HepG2 (cell line): ENCODE measurements around the gene GALNT12. TPM values are rescaled to one million over a fixed set of nuclear protein-coding genes. Genes with fewer than 3 reads are reported as not detected.

Source experiments
- ATAC-seq: fragments of 200-7000 bp; cut with Tn5 transposase; 3 replicates; pipeline ENCODE4 v1.9.1; 2020; ENCODE audit warnings: mild to moderate bottlenecking, moderate library complexity
- BruUV-seq: library from RNA; stranded (reverse); fragments of 400-500 nt; replicated peaks from 2 replicates; lab custom pipeline; 2021; lab: Mats Ljungman, UMichigan
- CTCF ChIA-PET: fragments of 300-600 bp; formaldehyde crosslinking; extraction: SDS; loops from one replicate; lab custom pipeline; 2021; ENCODE audit warnings: low total read pairs, inconsistent platforms, low intra/inter-chr PET ratio; lab: Yijun Ruan, JAX
- POLR2A ChIA-PET: fragments of 350-600 bp; sonication (Branson Sonifier 250); formaldehyde crosslinking; loops from one replicate; lab custom pipeline; 2020; ENCODE audit warnings: antibody characterized with exemption, inconsistent platforms; lab: Yijun Ruan, JAX
- DNase-seq: peaks from one replicate; pipeline ENCODE4 v3.0.0-alpha.2; 2015; ENCODE audit warnings: low spot score
- FAIRE-seq: peaks from 3 replicates; lab custom pipeline; 2011; peaks lifted over from hg19 to GRCh38; lab: Jason Lieb, UNC
- H2AFZ ChIP-seq: one replicate; pipeline ENCODE4 v1.6.1; 2011; ENCODE audit warnings: low read length, inconsistent platforms
- H3K27ac ChIP-seq: fragments of 300-600 bp; 3 replicates; pipeline ENCODE4 v1.8.0; 2011; ENCODE audit warnings: mixed run types, mild to moderate bottlenecking, mixed read lengths, low read length, inconsistent platforms; ENCODE audit not compliant: insufficient read depth; ENCODE audit errors: extremely low read length
- H3K27me3 ChIP-seq, 2 experiments: fragments of 200-600 bp in 1 of 2; 2 replicates in 1 of 2; 3 replicates in 1 of 2; pipeline versions ENCODE4 v1.6.0 to v1.8.0; 2011; ENCODE audit warnings: low read length in 2 of 2, mild to moderate bottlenecking in 2 of 2, moderate library complexity in 2 of 2, inconsistent platforms in 1 of 2; ENCODE audit not compliant: insufficient read depth in 2 of 2, control insufficient read depth in 1 of 2
- H3K36me3 ChIP-seq, 2 experiments: fragments of 200-600 bp in 1 of 2; replicated peaks in 1 of 2; 2 replicates in 1 of 2; 3 replicates in 1 of 2; pipeline versions ENCODE4 v1.5.1 to v1.8.0; 2011; ENCODE audit warnings: low read length in 2 of 2, inconsistent platforms in 1 of 2; ENCODE audit not compliant: insufficient read depth in 2 of 2, control insufficient read depth in 1 of 2
- H3K4me1 ChIP-seq: 2 replicates; pipeline ENCODE4 v1.5.1; 2012; ENCODE audit warnings: low read length, inconsistent platforms; ENCODE audit not compliant: insufficient read depth
- H3K4me2 ChIP-seq: 2 replicates; pipeline ENCODE4 v1.6.0; 2011; ENCODE audit warnings: low read depth, low read length, inconsistent platforms
- H3K4me3 ChIP-seq, 3 experiments: fragments of 200-600 bp in 1 of 3; sonication (generic), shearing (Covaris generic) in 1 of 3; replicated peaks in 1 of 3; 2 replicates each; pipeline ENCODE4 v1.5.1; 2011 to 2016; ENCODE audit warnings: low read length in 3 of 3, inconsistent platforms in 2 of 3, low read depth in 2 of 3, mild to moderate bottlenecking in 2 of 3, control low read depth in 1 of 3, mixed read lengths in 1 of 3; ENCODE audit not compliant: insufficient read depth in 1 of 3
- H3K79me2 ChIP-seq: one replicate; pipeline ENCODE4 v1.6.1; 2011; ENCODE audit warnings: low read length, inconsistent platforms; ENCODE audit not compliant: insufficient read depth
- H3K9ac ChIP-seq: 2 replicates; pipeline ENCODE4 v1.6.0; 2011; ENCODE audit warnings: mild to moderate bottlenecking, low read depth, low read length, inconsistent platforms; ENCODE audit not compliant: insufficient read depth
- H3K9me3 ChIP-seq: 2 replicates; pipeline ENCODE4 v1.5.1; 2012; ENCODE audit warnings: mild to moderate bottlenecking, low read length
- H4K20me1 ChIP-seq: 2 replicates; pipeline ENCODE4 v1.6.0; 2011; ENCODE audit warnings: inconsistent platforms, mild to moderate bottlenecking, low read length, moderate library complexity; ENCODE audit not compliant: insufficient read depth
- CBX2 ChIP-seq, 2 experiments: fragments of 200-600 bp in 1 of 2; sonication (generic); formaldehyde crosslinking in 1 of 2; IDR thresholded peaks; 2 replicates each; pipeline versions ENCODE4 v1.7.0 to v1.8.1; 2018 to 2022; ENCODE audit warnings: low read depth in 2 of 2, low read length in 1 of 2, mild to moderate bottlenecking in 1 of 2, missing genetic modification reagents in 1 of 2
- CBX5 ChIP-seq: sonication (generic); formaldehyde crosslinking; IDR thresholded peaks from 2 replicates; pipeline ENCODE4 v1.4.0; 2020; ENCODE audit warnings: missing genetic modification reagents, borderline replicate concordance
- EED ChIP-seq: sonication (generic); formaldehyde crosslinking; IDR thresholded peaks from 2 replicates; pipeline ENCODE4 v1.5.0; 2020; ENCODE audit warnings: mild to moderate bottlenecking, missing genetic modification reagents
- HDAC1 ChIP-seq: sonication (generic); formaldehyde crosslinking; IDR thresholded peaks from 2 replicates; pipeline ENCODE4 v1.5.1; 2020; ENCODE audit warnings: mild to moderate bottlenecking, missing genetic modification reagents
- KLF13 ChIP-seq: sonication (generic); formaldehyde crosslinking; IDR thresholded peaks from 2 replicates; pipeline ENCODE4 v1.4.0; 2020; ENCODE audit warnings: mild to moderate bottlenecking, missing genetic modification reagents
- NFE2 ChIP-seq: sonication (generic); formaldehyde crosslinking; IDR thresholded peaks from 2 replicates; pipeline ENCODE4 v1.4.0; 2020; ENCODE audit warnings: missing genetic modification reagents
- PCBP1 ChIP-seq: fragments of 200-400 bp; formaldehyde crosslinking; IDR thresholded peaks from 2 replicates; pipeline ENCODE4 v1.6.1; 2017; ENCODE audit warnings: mild to moderate bottlenecking, low read depth, low read length, borderline replicate concordance
- SP1 ChIP-seq, 2 experiments: fragments of 450-650 bp in 1 of 2; sonication (generic) in 1 of 2; formaldehyde crosslinking in 1 of 2; IDR thresholded peaks; 2 replicates each; pipeline versions ENCODE4 v1.4.0 to v1.6.1; 2016 to 2020; ENCODE audit warnings: missing genetic modification reagents in 1 of 2
- SRSF9 ChIP-seq: fragments of 200-400 bp; formaldehyde crosslinking; IDR thresholded peaks from 2 replicates; pipeline ENCODE4 v1.6.1; 2018; ENCODE audit warnings: borderline replicate concordance, mild to moderate bottlenecking, low read depth, low read length; ENCODE audit not compliant: insufficient read depth, poor library complexity, severe bottlenecking
- XBP1 ChIP-seq: sonication (generic); formaldehyde crosslinking; IDR thresholded peaks from 2 replicates; pipeline ENCODE4 v1.5.0; 2020; ENCODE audit warnings: missing genetic modification reagents
- ZNF234 ChIP-seq: sonication (generic); formaldehyde crosslinking; conservative IDR thresholded peaks from 2 replicates; pipeline ENCODE4 v1.5.1; 2020; ENCODE audit warnings: mild to moderate bottlenecking, missing genetic modification reagents
- ZNF883 ChIP-seq: sonication (generic); formaldehyde crosslinking; IDR thresholded peaks from 2 replicates; pipeline ENCODE4 v1.5.1; 2020; ENCODE audit warnings: mild to moderate bottlenecking, missing genetic modification reagents; ENCODE audit errors: not compliant biosample characterization
- WGBS: methylation state at CpG from one replicate; pipeline ENCODE4 v1.1.6; 2017; ENCODE audit warnings: low lambda C conversion rate; 5-methylcytosine and 5-hydroxymethylcytosine counted together
- in situ Hi-C: cut with HindIII; loops from 2 replicates; pipeline ENCODE4 v1.10.0; 2017; ENCODE audit warnings: low pct_unique_long_range_greater_than_20kb; ENCODE audit not compliant: extremely low pct_ligation_motif_present
- intact Hi-C: fragments of 100-400 bp; cut with micrococcal nuclease; formaldehyde crosslinking; loops from one replicate; pipeline ENCODE4 v1.10.0; 2022; ENCODE audit not compliant: unreplicated experiment
- polyA plus RNA-seq, 8 experiments: library from polyadenylated mRNA; depleted of rRNA in 3 of 8; stranded (reverse) in 7 of 8; unstranded in 1 of 8; fragments of >200 nt; fragmentation: Illumina TruSeq in 4 of 8; extraction: Trizol in 4 of 8; gene quantifications; 2 replicates each; pipeline versions ENCODE4 v1.2.1 to v1.2.3, GENCODE V29; 2011 to 2016; ENCODE audit warnings: low read depth in 4 of 8, missing spikeins in 1 of 8, mixed read lengths in 1 of 8; ENCODE audit not compliant: insufficient read depth in 1 of 8
- total RNA-seq, 5 experiments: library from RNA; depleted of rRNA; stranded (reverse); fragments of >200 nt; fragmentation: Illumina TruSeq; extraction: Trizol; gene quantifications; 2 replicates each; pipeline ENCODE4 v1.2.3, GENCODE V29; 2016; ENCODE audit warnings: low read depth in 1 of 5
- TF ChIP-seq, protein P1 (sequence below): sonication (generic); IDR thresholded peaks from 2 replicates; pipeline ENCODE4 v1.6.1; 2016; ENCODE audit warnings: low read depth, borderline replicate concordance
- TF ChIP-seq, protein P2 (sequence below): sonication (generic); formaldehyde crosslinking; IDR thresholded peaks from 2 replicates; pipeline ENCODE4 v1.8.1; 2022; ENCODE audit warnings: low read depth, mild to moderate bottlenecking, missing genetic modification reagents
- TF ChIP-seq, protein P3 (sequence below): sonication (generic); formaldehyde crosslinking; conservative IDR thresholded peaks from 2 replicates; pipeline ENCODE4 v1.5.0; 2020; ENCODE audit warnings: missing genetic modification reagents
- TF ChIP-seq, protein P4 (sequence below): sonication (generic); formaldehyde crosslinking; IDR thresholded peaks from 2 replicates; pipeline ENCODE4 v1.5.1; 2020; ENCODE audit warnings: mild to moderate bottlenecking, moderate library complexity, missing genetic modification reagents

The GALNT12 gene
- total and polyA plus RNA-seq, 2 of the 13 experiments (the other 11 are each of a cell fraction or from before 2014, with no cell fraction given), result 0.07 TPM; not detected in 1

DNA sequence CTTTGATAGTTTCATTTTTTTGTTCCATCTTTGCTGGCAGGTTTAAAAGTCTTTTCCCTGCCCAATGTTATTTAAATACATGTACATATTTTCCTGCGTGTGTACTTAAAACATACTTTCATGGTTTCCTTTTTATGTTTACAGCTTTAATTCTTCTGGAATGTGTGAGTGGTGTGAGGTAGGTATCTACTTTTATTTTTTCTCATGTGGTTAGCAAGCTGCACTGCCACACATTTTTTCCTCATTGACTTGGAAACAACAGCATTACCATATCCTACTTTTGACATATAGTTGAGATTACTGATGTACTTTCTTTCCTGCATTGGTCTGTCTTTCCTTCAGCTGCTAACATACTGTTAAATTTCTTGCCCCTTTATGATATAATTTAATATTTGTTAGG, 84.8 kb downstream of the GALNT12 start:
- Histone ChIP-seq H3K4me3 (no peak overlapping the region), H4K20me1 (no peaks in the 10 kb centered on the region), H3K9ac (no peak overlapping the region), H3K36me3 (no peaks in the 10 kb centered on the region), H2AFZ (no peak overlapping the region), H3K27me3 (peaks cover 0 to 14% of the 10 kb centered on the region in 2 experiments; a peak in 2 of 5 replicates), H3K9me3 (no peaks in the 10 kb centered on the region), H3K27ac (no peak overlapping the region), H3K4me2 (no peak overlapping the region), H3K4me1 (no peaks in the 10 kb centered on the region), H3K79me2 (no peaks in the 10 kb centered on the region)
- 41% methylated on average over 1 of the region's 1 CpG for WGBS
- DNase-seq (no peak), FAIRE-seq (no peak), ATAC-seq (no peak)
- BruUV-seq, result no TSS peak
- CTCF ChIA-PET, result no interaction called here
- intact Hi-C loops (no loop called here), in situ Hi-C loops (no loop called here)
- TF ChIP-seq XBP1 (CRISPR knock-in tag), result no peak
- TF ChIP-seq SRSF9, result no peak
- no peak for TF ChIP-seq ZNF883 (CRISPR knock-in tag)
- TF ChIP-seq CBX2 (IDR thresholded peaks at IDR 0.05; ENCODE audit: low read depth, low read length), result no peak
- TF ChIP-seq CBX2 (CRISPR knock-in tag; IDR thresholded peaks at IDR 0.05; ENCODE audit: low read depth), result no peak
- no peak for TF ChIP-seq KLF13 (CRISPR knock-in tag)
- no peak for TF ChIP-seq CBX5 (CRISPR knock-in tag)
- no peak for TF ChIP-seq HDAC1
- TF ChIP-seq, protein P1, sequence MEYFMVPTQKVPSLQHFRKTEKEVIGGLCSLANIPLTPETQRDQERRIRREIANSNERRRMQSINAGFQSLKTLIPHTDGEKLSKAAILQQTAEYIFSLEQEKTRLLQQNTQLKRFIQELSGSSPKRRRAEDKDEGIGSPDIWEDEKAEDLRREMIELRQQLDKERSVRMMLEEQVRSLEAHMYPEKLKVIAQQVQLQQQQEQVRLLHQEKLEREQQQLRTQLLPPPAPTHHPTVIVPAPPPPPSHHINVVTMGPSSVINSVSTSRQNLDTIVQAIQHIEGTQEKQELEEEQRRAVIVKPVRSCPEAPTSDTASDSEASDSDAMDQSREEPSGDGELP, result no peak
- TF ChIP-seq EED (CRISPR knock-in tag), result no peak
- TF ChIP-seq, protein P2, sequence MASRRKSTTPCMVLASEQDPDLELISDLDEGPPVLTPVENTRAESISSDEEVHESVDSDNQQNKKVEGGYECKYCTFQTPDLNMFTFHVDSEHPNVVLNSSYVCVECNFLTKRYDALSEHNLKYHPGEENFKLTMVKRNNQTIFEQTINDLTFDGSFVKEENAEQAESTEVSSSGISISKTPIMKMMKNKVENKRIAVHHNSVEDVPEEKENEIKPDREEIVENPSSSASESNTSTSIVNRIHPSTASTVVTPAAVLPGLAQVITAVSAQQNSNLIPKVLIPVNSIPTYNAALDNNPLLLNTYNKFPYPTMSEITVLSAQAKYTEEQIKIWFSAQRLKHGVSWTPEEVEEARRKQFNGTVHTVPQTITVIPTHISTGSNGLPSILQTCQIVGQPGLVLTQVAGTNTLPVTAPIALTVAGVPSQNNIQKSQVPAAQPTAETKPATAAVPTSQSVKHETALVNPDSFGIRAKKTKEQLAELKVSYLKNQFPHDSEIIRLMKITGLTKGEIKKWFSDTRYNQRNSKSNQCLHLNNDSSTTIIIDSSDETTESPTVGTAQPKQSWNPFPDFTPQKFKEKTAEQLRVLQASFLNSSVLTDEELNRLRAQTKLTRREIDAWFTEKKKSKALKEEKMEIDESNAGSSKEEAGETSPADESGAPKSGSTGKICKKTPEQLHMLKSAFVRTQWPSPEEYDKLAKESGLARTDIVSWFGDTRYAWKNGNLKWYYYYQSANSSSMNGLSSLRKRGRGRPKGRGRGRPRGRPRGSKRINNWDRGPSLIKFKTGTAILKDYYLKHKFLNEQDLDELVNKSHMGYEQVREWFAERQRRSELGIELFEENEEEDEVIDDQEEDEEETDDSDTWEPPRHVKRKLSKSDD (CRISPR knock-in tag), result no peak
- no peak for TF ChIP-seq ZNF234 (CRISPR knock-in tag)
- TF ChIP-seq, protein P3, sequence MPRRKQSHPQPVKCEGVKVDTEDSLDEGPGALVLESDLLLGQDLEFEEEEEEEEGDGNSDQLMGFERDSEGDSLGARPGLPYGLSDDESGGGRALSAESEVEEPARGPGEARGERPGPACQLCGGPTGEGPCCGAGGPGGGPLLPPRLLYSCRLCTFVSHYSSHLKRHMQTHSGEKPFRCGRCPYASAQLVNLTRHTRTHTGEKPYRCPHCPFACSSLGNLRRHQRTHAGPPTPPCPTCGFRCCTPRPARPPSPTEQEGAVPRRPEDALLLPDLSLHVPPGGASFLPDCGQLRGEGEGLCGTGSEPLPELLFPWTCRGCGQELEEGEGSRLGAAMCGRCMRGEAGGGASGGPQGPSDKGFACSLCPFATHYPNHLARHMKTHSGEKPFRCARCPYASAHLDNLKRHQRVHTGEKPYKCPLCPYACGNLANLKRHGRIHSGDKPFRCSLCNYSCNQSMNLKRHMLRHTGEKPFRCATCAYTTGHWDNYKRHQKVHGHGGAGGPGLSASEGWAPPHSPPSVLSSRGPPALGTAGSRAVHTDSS (CRISPR knock-in tag), result no peak
- TF ChIP-seq SP1 (IDR thresholded peaks at IDR 0.05), result no peak
- TF ChIP-seq SP1 (CRISPR knock-in tag; IDR thresholded peaks at IDR 0.05), result no peak
- no peak for TF ChIP-seq PCBP1
- no peak for TF ChIP-seq NFE2 (CRISPR knock-in tag)
- TF ChIP-seq, protein P4, sequence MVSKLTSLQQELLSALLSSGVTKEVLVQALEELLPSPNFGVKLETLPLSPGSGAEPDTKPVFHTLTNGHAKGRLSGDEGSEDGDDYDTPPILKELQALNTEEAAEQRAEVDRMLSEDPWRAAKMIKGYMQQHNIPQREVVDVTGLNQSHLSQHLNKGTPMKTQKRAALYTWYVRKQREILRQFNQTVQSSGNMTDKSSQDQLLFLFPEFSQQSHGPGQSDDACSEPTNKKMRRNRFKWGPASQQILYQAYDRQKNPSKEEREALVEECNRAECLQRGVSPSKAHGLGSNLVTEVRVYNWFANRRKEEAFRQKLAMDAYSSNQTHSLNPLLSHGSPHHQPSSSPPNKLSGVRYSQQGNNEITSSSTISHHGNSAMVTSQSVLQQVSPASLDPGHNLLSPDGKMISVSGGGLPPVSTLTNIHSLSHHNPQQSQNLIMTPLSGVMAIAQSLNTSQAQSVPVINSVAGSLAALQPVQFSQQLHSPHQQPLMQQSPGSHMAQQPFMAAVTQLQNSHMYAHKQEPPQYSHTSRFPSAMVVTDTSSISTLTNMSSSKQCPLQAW (CRISPR knock-in tag), result no peak
- POLR2A ChIA-PET, result no interaction called here
